Neural cell (in vitro differentiated cells): Measurements from ENCODE around the gene CHTF18. TPM values are rescaled to one million over a fixed set of nuclear protein-coding genes. Genes with fewer than 3 reads are reported as not detected.

Source experiments
- H2AFZ ChIP-seq: fragments of 200-600, 300-800 bp; sonication (generic), shearing (Covaris generic); 2 replicates; pipeline ENCODE4 v1.6.0; 2014; ENCODE audit warnings: low read depth, mild to moderate bottlenecking, antibody characterized with exemption, low read length, moderate library complexity
- H3F3A ChIP-seq: fragments of 200-600 bp; shearing (Covaris generic); 2 replicates; pipeline ENCODE4 v1.6.1; 2016; ENCODE audit warnings: mild to moderate bottlenecking, moderate library complexity, mixed read lengths, antibody characterized with exemption, low read length; ENCODE audit not compliant: insufficient read depth, poor library complexity, severe bottlenecking
- H3K27ac ChIP-seq: fragments of 200-600, 300-800 bp; sonication (generic), shearing (Covaris generic); 2 replicates; pipeline ENCODE4 v1.5.1; 2014; ENCODE audit warnings: mild to moderate bottlenecking, low read length, moderate library complexity
- H3K27me3 ChIP-seq: fragments of 300-800, 200-600 bp; sonication (generic), shearing (Covaris generic); 2 replicates; pipeline ENCODE4 v1.6.0; 2014; ENCODE audit warnings: mild to moderate bottlenecking, low read depth, low read length, moderate library complexity; ENCODE audit not compliant: insufficient read depth
- H3K36me3 ChIP-seq: fragments of 300-800, 200-600 bp; sonication (generic), shearing (Covaris generic); 2 replicates; pipeline ENCODE4 v1.5.1; 2014; ENCODE audit warnings: mild to moderate bottlenecking, antibody characterized with exemption, low read length, moderate library complexity; ENCODE audit not compliant: insufficient read depth
- H3K4me2 ChIP-seq: fragments of 300-800, 200-600 bp; sonication (generic), shearing (Covaris generic); 2 replicates; pipeline ENCODE4 v1.6.0; 2014; ENCODE audit warnings: mild to moderate bottlenecking, low read length
- H3K4me3 ChIP-seq: fragments of 300-800, 200-600 bp; sonication (generic), shearing (Covaris generic); 2 replicates; pipeline ENCODE4 v1.5.1; 2014; ENCODE audit warnings: mild to moderate bottlenecking, low read length, moderate library complexity
- H3K79me2 ChIP-seq: fragments of 200-600 bp; shearing (Covaris generic); replicated peaks from 2 replicates; pipeline ENCODE4 v1.6.0; 2014; ENCODE audit warnings: mild to moderate bottlenecking, low read length, moderate library complexity; ENCODE audit not compliant: insufficient read depth
- H3K9ac ChIP-seq: fragments of 300-800, 200-600 bp; sonication (generic), shearing (Covaris generic); 2 replicates; pipeline ENCODE4 v1.6.1; 2016; ENCODE audit warnings: mild to moderate bottlenecking, low read length, mixed read lengths
- H3K9me2 ChIP-seq: fragments of 200-600 bp; shearing (Covaris generic); 2 replicates; pipeline ENCODE4 v1.6.1; 2016; ENCODE audit warnings: mild to moderate bottlenecking, low read length, mixed read lengths; ENCODE audit not compliant: insufficient read depth
- H3K9me3 ChIP-seq: fragments of 200-600, 300-800 bp; sonication (generic), shearing (Covaris generic); 2 replicates; pipeline ENCODE4 v1.6.1; 2016; ENCODE audit warnings: mild to moderate bottlenecking, mixed run types, low read length, moderate library complexity, mixed read lengths
- H4K20me1 ChIP-seq: fragments of 200-600 bp; shearing (Covaris generic); 2 replicates; pipeline ENCODE4 v1.6.1; 2016; ENCODE audit warnings: mild to moderate bottlenecking, mixed run types; ENCODE audit not compliant: insufficient read depth
- CTCF ChIP-seq: fragments of 450-650 bp; IDR thresholded peaks from 2 replicates; pipeline ENCODE4 v1.5.1; 2014; ENCODE audit warnings: antibody characterized with exemption, mild to moderate bottlenecking, moderate library complexity; ENCODE audit not compliant: poor library complexity, severe bottlenecking
- EP300 ChIP-seq: fragments of 450-650 bp; conservative IDR thresholded peaks from 2 replicates; pipeline ENCODE4 v1.6.1; 2014; ENCODE audit warnings: antibody characterized with exemption, mild to moderate bottlenecking, moderate library complexity; ENCODE audit not compliant: poor library complexity, severe bottlenecking
- EZH2 ChIP-seq: fragments of 200-600, 300-800 bp; shearing (Covaris generic), sonication (generic); IDR thresholded peaks from 2 replicates; pipeline ENCODE4 v1.6.1; 2014; ENCODE audit warnings: antibody characterized with exemption, low read length, borderline replicate concordance, mild to moderate bottlenecking; ENCODE audit not compliant: insufficient read depth, poor library complexity, severe bottlenecking
- MXI1 ChIP-seq: fragments of 450-650 bp; conservative IDR thresholded peaks from 2 replicates; pipeline ENCODE4 v1.6.1; 2014; ENCODE audit warnings: antibody characterized with exemption, mild to moderate bottlenecking; ENCODE audit not compliant: poor library complexity, severe bottlenecking
- POLR2AphosphoS5 ChIP-seq: IDR thresholded peaks from 2 replicates; pipeline ENCODE4 v1.6.1; 2012
- RAD21 ChIP-seq: fragments of 450-650 bp; conservative IDR thresholded peaks from 2 replicates; pipeline ENCODE4 v1.6.1; 2014; ENCODE audit warnings: antibody characterized with exemption, mild to moderate bottlenecking, moderate library complexity
- REST ChIP-seq: IDR thresholded peaks from 2 replicates; pipeline ENCODE4 v1.6.1; 2012; ENCODE audit warnings: borderline replicate concordance
- SMC3 ChIP-seq: fragments of 450-650 bp; conservative IDR thresholded peaks from 2 replicates; pipeline ENCODE4 v1.6.1; 2014; ENCODE audit warnings: antibody characterized with exemption, mild to moderate bottlenecking, moderate library complexity; ENCODE audit not compliant: poor library complexity
- TAF1 ChIP-seq: IDR thresholded peaks from 2 replicates; pipeline ENCODE4 v1.6.1; 2012; ENCODE audit warnings: low read depth
- polyA plus RNA-seq: library from polyadenylated mRNA; depleted of rRNA; stranded (reverse); fragments of >200 nt; gene quantifications from 2 replicates; pipeline ENCODE4 v1.2.3, GENCODE V29; 2014

The CHTF18 gene
- polyA plus RNA-seq, 1 donor from 2014 or later = 31.2 TPM

- Histone ChIP-seq H3K9ac (no peak overlapping the region), H3F3A (no peaks in the 10 kb centered on the region), H3K27ac (no peak overlapping the region), H3K4me3 (no peak overlapping the region), H3K79me2 (no peaks in the 10 kb centered on the region), H2AFZ (no peak overlapping the region), H3K9me3 (no peaks in the 10 kb centered on the region), H3K36me3 (no peaks in the 10 kb centered on the region), H3K4me2 (no peak overlapping the region), H4K20me1 (no peaks in the 10 kb centered on the region), H3K27me3 (no peaks in the 10 kb centered on the region), H3K9me2 (no peaks in the 10 kb centered on the region)
- no peak for TF ChIP-seq TAF1
Observed at GRCh38 chr16:749010-749409, 39.4 kb upstream of the CHTF18 start.

GRCh38 chr16:750485-750884 lies 37.9 kb upstream of the CHTF18 start:
- Histone ChIP-seq H3K27ac (no peak overlapping the region), H3K4me3 (no peak overlapping the region), H3F3A (no peaks in the 10 kb centered on the region), H3K79me2 (no peaks in the 10 kb centered on the region), H3K9ac (no peak overlapping the region), H3K9me2 (no peaks in the 10 kb centered on the region), H4K20me1 (no peaks in the 10 kb centered on the region), H3K9me3 (no peaks in the 10 kb centered on the region), H3K4me2 (no peak overlapping the region), H2AFZ (no peak overlapping the region), H3K36me3 (no peaks in the 10 kb centered on the region), H3K27me3 (no peaks in the 10 kb centered on the region)
- TF ChIP-seq EZH2 = no peak
- no peak for TF ChIP-seq REST
- TF ChIP-seq POLR2AphosphoS5 = no peak
- TF ChIP-seq SMC3 = no peak
- TF ChIP-seq TAF1 = no peak
- no peak for TF ChIP-seq MXI1
- TF ChIP-seq RAD21 = no peak
- no peak for TF ChIP-seq CTCF
- no peak for TF ChIP-seq EP300
